Measurements from ENCODE around the gene SLIT3.

SLIT3 gene

DNA sequence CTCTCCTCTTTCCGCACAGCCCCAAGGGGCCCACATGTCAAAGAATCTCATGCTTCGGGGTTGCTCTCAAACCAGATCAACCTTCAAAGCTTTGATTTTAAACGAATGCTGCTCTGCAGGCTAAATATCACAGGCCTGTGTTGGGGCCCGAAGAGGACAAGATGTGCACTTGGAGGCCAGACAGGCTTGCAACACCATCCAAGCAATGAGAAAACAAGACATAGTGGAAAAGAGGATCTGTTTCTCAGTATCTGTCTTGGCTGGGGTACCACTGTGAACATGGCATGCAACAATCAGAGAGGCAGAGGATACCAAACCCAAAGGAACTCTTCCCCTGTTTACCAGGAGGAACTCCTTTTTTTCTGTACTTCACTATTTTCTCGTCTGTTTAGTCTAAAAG lies 321.8 kb downstream of the SLIT3 start:
- no peak for DNase-seq (ENCODE audit: low read depth)

GRCh38 chr5:168978500-168978899 lies 322.4 kb downstream of the SLIT3 start:
- DNase-seq (ENCODE audit: low read depth), result no peak
- TF ChIP-seq CTCF (conservative IDR thresholded peaks at IDR 0.05; ENCODE audit: low read depth, low read length), result no peak
- no peak overlapping the region for H3K4me3 ChIP-seq (ENCODE audit: low read length)

More for the DNA sequence above, 321.8 kb downstream of the SLIT3 start:
- TF ChIP-seq CTCF (conservative IDR thresholded peaks at IDR 0.05; ENCODE audit: low read depth, low read length), result no peak
- H3K4me3 ChIP-seq (ENCODE audit: low read length), result no peak overlapping the region

- no peak for DNase-seq (ENCODE audit: low read depth)
- no peak overlapping the region for H3K4me3 ChIP-seq (ENCODE audit: low read length)
- TF ChIP-seq CTCF (conservative IDR thresholded peaks at IDR 0.05; ENCODE audit: low read depth, low read length), result no peak
Observed at GRCh38 chr5:168978015-168978414, 322.9 kb downstream of the SLIT3 start.

DNA sequence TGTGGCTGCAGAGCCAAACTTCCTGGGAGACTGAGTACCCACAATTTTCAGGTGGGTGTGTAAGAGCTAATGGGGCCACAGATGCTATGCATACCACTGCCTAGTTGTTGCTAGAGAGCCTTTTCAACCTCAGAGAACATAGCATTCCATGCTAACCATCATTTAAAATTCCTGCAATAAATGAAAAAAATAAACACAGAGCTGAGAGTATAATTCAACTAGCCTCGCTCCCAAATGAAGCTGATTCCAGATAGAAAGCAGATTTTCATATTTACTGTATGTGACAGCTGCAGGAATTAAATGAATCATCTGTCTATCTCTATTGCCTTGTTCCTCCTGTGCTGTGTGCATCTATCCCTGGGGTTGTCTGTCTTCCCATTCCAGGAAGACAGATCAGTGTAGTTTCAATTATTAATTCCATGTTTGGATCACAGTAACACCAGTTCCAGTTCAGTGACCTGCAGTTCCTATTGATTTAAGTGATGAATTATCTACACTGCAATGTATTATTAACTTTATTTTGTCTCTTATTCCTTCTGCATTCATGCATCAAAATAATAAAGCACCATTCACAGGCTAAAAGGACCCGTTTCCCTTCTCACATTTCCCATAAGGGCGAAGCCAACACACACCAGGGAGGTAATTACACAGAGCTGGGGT lies 324.5 kb downstream of the SLIT3 start:
- no peak overlapping the region for H3K4me3 ChIP-seq (ENCODE audit: low read length)
- no peak for TF ChIP-seq CTCF (conservative IDR thresholded peaks at IDR 0.05; ENCODE audit: low read depth, low read length)
- DNase-seq (ENCODE audit: low read depth), result no peak

DNA sequence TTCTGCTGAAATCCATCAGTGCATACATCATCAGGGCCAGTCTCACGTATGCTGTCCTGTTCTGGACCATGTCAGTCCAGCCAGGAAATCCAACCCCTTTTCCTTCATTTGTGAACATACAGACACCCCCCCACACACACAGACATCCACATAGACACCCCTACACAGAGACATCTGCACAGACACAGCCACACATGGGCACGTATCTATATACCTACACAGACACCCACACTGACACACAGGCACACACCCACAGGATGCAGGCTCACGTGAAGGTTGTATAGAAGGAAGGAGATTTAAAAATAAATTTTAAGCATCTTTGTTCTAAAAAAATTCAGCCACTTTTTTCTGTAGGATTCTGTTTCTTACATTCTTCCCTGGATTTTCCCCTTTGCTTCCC lies 325.6 kb downstream of the SLIT3 start:
- no peak for DNase-seq (ENCODE audit: low read depth)
- H3K4me3 ChIP-seq (ENCODE audit: low read length), result no peak overlapping the region
- no peak for TF ChIP-seq CTCF (conservative IDR thresholded peaks at IDR 0.05; ENCODE audit: low read depth, low read length)

- TF ChIP-seq CTCF (conservative IDR thresholded peaks at IDR 0.05; ENCODE audit: low read depth, low read length), result no peak
- H3K4me3 ChIP-seq (ENCODE audit: low read length), result no peak overlapping the region
- DNase-seq (ENCODE audit: low read depth), result no peak
Observed at GRCh38 chr5:168974082-168974481, 326.9 kb downstream of the SLIT3 start.

DNA sequence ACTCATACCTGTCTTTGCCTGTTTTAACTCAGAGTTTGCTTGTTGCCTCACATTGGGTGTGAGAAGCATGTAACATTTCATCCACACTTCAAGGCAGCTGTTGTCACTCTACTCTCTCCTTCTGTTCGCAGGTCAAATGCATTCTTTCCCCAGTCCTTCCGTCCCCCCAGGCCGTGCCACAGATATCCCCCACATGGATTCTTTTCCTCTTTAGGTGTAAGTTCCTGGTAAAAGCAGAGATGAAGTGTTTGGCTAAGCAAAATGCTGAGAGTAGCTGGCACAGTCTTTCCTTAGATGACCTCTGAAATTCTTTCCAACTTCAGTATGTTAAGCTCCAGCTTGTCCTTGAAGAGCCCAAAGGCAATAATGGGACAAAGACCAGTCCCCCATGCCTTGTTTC lies 328.2 kb downstream of the SLIT3 start:
- no peak for DNase-seq (ENCODE audit: low read depth)
- no peak overlapping the region for H3K4me3 ChIP-seq (ENCODE audit: low read length)
- TF ChIP-seq CTCF (conservative IDR thresholded peaks at IDR 0.05; ENCODE audit: low read depth, low read length), result no peak

Data from retinal pigment epithelial cell (primary cell).